ENCODE measurements around the gene B4GALT5. TPM values are rescaled to one million over a fixed set of nuclear protein-coding genes. Genes with fewer than 3 reads are reported as not detected.

Gene B4GALT5
- total and polyA plus RNA-seq, 10 donors = 3.9 to 79.0 (median 52.3) TPM

DNA sequence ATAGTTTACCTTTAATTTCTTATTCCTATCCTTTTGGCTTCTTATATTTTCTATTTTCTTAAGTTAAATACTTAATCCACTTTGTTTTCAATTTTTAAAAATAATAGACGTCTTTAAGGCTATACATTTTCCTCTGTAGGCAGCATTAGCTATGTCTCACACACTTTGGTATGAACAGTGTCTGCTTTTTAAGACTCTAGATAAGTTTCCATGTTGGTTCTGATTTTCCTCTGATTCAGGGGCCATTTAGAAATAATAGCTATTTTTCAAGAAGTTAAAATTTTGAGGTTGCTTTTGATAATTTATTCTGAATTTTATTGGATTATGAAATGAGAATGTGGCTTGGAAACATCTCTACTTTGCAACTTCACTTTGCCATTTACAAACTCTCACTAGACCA, 91.4 kb downstream of the B4GALT5 start:
- Histone ChIP-seq H3K4me1 (peaks cover 0 to 58% (median 25%) of the 10 kb centered on the region in 6 donors), H3K36me3 (no peaks in the 10 kb centered on the region), H3K9me3 (peaks cover 0 to 12% (median 11%) of the 10 kb centered on the region in 8 donors), H3K27me3 (replicated peaks in 1 of 7) (no peaks in the 10 kb centered on the region), H3K4me3 (no peak overlapping the region), H3K27ac (no peak overlapping the region)
- no peak for DNase-seq
- intact Hi-C loops (cut with DNase I; ENCODE audit: low total_unique reads) = no loop called here
- TF ChIP-seq POLR2A (IDR thresholded peaks at IDR 0.05) (no peak), POLR2AphosphoS5 (IDR thresholded peaks at IDR 0.05) (no peak)
- TF ChIP-seq, protein P1, sequence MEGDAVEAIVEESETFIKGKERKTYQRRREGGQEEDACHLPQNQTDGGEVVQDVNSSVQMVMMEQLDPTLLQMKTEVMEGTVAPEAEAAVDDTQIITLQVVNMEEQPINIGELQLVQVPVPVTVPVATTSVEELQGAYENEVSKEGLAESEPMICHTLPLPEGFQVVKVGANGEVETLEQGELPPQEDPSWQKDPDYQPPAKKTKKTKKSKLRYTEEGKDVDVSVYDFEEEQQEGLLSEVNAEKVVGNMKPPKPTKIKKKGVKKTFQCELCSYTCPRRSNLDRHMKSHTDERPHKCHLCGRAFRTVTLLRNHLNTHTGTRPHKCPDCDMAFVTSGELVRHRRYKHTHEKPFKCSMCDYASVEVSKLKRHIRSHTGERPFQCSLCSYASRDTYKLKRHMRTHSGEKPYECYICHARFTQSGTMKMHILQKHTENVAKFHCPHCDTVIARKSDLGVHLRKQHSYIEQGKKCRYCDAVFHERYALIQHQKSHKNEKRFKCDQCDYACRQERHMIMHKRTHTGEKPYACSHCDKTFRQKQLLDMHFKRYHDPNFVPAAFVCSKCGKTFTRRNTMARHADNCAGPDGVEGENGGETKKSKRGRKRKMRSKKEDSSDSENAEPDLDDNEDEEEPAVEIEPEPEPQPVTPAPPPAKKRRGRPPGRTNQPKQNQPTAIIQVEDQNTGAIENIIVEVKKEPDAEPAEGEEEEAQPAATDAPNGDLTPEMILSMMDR (IDR thresholded peaks at IDR 0.05 in 8 of 11, conservative IDR thresholded peaks at IDR 0.05 in 3 of 11) = no peak
- WGBS, 5 donors = 84 to 96% (median 94%) methylated on average over 1 of the region's 1 CpG

DNA sequence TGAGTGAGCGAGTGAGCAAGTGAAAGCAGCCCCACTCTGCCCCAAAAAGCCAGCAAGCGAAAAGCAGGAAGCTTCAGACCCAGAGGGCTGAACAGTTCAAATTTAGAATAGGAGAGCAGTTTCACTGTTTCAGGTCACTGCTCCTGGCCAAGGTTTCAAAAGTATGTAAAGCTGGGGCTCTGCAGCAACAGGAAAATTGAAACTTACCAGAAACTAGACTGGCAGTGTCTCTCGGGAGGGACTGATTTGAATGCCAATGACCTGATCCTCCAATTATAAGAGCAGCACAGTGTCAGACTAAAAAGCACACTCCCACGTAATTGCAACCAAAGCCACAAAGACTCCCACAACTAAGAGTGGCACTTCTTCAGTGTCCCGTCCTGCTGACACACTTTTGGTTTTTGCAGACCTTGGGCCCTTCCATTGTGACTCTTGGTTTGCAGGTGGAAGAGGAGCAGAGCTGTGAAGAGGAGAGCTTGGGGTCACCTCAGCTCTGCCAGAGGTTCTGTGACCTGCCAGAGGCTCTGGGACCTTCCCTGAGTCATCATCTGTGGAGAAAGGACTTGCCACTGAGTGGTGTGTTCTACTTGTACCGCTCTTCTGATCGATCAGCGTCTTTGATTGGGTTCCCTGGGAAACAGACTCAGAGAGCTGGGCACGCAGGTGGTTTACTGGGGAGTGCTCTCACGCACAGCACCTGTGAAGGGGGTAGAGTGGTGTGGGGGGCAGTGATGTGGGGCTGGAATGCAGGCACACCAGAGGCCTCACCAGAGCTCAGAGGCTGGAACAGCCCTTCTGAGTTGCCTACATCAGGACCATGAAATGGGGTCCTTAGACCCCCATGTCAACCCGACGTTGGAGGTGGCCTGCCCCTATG, 93.1 kb downstream of the B4GALT5 start:
- Histone ChIP-seq H3K27me3 (replicated peaks in 1 of 7) (no peaks in the 10 kb centered on the region), H3K27ac (no peak overlapping the region), H3K9me3 (peaks cover 0 to 12% (median 11%) of the 10 kb centered on the region in 8 donors), H3K36me3 (no peaks in the 10 kb centered on the region), H3K4me3 (no peak overlapping the region), H3K4me1 (peaks cover 0 to 54% (median 19%) of the 10 kb centered on the region in 6 donors)
- peak in 1 of 3 donors; percentile 41 for TF ChIP-seq POLR2AphosphoS5 (IDR thresholded peaks at IDR 0.05)
- TF ChIP-seq, protein P1 (IDR thresholded peaks at IDR 0.05 in 8 of 11, conservative IDR thresholded peaks at IDR 0.05 in 3 of 11) = no peak
- no peak for DNase-seq
- intact Hi-C loops (cut with DNase I; ENCODE audit: low total_unique reads) = no loop called here
- 49 to 59% (median 56%) methylated on average over 9 to 12 of the region's 12 CpGs for WGBS, 5 donors

DNA sequence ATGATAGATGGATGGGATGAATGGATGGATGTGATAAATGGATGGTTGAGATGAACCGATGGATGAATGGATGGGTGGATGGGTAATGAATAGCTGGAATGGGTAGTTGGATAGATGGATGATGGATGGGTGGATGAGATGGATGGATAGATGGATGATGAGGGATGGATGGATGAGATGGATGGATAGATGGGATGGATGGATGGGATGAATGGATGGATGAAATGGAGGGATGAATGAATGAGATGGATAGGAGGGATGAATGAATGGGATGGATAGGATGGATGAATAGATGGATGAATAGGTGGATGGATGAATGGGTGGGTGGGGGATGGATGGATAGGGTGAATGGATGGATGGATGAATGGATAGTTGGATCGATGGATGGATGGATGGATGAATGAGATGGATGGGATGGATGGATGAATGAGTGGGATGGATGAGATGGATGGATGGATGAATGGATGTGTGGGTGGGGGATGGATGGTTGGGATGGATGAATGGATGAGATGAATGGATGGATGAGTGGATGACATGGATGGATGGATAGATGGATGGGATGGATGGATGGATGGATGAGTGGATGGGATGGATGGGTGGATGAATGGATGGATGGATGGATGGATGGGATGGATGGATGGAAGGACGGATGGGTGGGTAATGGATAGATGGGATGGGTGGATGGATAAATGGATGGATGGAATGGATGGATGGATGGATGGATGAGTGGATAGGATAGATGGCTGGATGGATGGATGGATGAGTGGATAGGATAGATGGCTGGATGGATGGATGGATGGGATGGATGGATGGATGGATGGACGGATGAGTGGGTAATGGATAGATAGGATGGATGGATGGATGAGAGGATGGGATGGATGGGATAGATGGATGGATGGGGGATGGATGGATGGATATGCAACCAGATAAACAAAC, 94.3 kb downstream of the B4GALT5 start:
- H3K36me3 ChIP-seq = no peaks in the 10 kb centered on the region
- H3K9me3 ChIP-seq = peaks cover 0 to 12% (median 11%) of the 10 kb centered on the region in 8 donors
- no peak for DNase-seq
- H3K27ac ChIP-seq = no peak overlapping the region
- WGBS, 5 donors = 91 to 95% (median 94%) methylated on average over 4 of the region's 4 CpGs
- no peak for TF ChIP-seq POLR2AphosphoS5 (IDR thresholded peaks at IDR 0.05)
- TF ChIP-seq, protein P1 (IDR thresholded peaks at IDR 0.05 in 8 of 11, conservative IDR thresholded peaks at IDR 0.05 in 3 of 11) = no peak
- no peak for TF ChIP-seq POLR2A (IDR thresholded peaks at IDR 0.05)
- H3K4me3 ChIP-seq = no peak overlapping the region
- peaks cover 0 to 45% (median 16%) of the 10 kb centered on the region in 6 donors for H3K4me1 ChIP-seq
- intact Hi-C loops (cut with DNase I; ENCODE audit: low total_unique reads) = no loop called here
- H3K27me3 ChIP-seq (replicated peaks in 1 of 7) = no peaks in the 10 kb centered on the region

All from spleen (tissue), 11 donors.